MM.1S (cell line): ENCODE data around the gene SETX.

ENCODE experiments used
- EZH2 ChIP-seq: fragments of 300-600 bp; sonication (generic); optimal IDR thresholded peaks from 2 replicates; pipeline ENCODE3; 2017; ENCODE audit warnings: low read depth, mild to moderate bottlenecking, antibody characterized with exemption, low read length, mixed read lengths
- EZH2phosphoT487 ChIP-seq: fragments of 300-600 bp; sonication (generic); IDR thresholded peaks from 2 replicates; pipeline ENCODE4 v1.6.1; 2018; ENCODE audit warnings: antibody characterized with exemption, low read length
- TF ChIP-seq, protein P1 (sequence below): fragments of 300-600 bp; sonication (generic); IDR thresholded peaks from 2 replicates; pipeline ENCODE4 v1.5.1; 2016; ENCODE audit warnings: antibody characterized with exemption, low read length, mixed read lengths

DNA sequence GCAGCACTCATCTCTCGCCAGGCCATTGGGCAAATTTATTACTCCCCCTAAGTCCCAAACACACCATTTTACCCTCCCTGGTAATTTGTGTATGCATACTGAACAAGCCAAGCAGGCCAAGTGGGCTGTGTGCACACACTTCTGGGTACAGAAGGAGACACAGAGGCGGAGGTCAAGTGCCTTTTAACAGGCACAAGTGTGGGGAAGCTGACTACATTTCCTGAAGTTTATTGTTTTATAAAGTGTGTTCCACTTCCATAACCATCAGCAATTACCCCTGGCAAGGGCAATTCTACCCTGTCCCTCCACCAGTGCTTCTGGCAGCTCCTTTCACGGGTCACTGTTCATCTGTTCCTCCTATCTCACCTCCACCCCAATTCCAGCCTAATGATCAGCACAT is 93.9 kb downstream of the SETX start:
- TF ChIP-seq, protein P1, sequence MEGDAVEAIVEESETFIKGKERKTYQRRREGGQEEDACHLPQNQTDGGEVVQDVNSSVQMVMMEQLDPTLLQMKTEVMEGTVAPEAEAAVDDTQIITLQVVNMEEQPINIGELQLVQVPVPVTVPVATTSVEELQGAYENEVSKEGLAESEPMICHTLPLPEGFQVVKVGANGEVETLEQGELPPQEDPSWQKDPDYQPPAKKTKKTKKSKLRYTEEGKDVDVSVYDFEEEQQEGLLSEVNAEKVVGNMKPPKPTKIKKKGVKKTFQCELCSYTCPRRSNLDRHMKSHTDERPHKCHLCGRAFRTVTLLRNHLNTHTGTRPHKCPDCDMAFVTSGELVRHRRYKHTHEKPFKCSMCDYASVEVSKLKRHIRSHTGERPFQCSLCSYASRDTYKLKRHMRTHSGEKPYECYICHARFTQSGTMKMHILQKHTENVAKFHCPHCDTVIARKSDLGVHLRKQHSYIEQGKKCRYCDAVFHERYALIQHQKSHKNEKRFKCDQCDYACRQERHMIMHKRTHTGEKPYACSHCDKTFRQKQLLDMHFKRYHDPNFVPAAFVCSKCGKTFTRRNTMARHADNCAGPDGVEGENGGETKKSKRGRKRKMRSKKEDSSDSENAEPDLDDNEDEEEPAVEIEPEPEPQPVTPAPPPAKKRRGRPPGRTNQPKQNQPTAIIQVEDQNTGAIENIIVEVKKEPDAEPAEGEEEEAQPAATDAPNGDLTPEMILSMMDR, result no peak
- TF ChIP-seq EZH2 (no peak), EZH2phosphoT487 (no peak)
